Measurements from ENCODE around the gene LRCH2.

- TF ChIP-seq POLR2AphosphoS5 (IDR thresholded peaks at IDR 0.05) = no peak
- TF ChIP-seq CTCF (IDR thresholded peaks at IDR 0.05 in 8 of 11, conservative IDR thresholded peaks at IDR 0.05 in 3 of 11) = no peak
Measured at GRCh38 chrX:115264009-115264408, 30.1 kb upstream of the LRCH2 start.
